Measurements from ENCODE around the gene DFFA.

DNA sequence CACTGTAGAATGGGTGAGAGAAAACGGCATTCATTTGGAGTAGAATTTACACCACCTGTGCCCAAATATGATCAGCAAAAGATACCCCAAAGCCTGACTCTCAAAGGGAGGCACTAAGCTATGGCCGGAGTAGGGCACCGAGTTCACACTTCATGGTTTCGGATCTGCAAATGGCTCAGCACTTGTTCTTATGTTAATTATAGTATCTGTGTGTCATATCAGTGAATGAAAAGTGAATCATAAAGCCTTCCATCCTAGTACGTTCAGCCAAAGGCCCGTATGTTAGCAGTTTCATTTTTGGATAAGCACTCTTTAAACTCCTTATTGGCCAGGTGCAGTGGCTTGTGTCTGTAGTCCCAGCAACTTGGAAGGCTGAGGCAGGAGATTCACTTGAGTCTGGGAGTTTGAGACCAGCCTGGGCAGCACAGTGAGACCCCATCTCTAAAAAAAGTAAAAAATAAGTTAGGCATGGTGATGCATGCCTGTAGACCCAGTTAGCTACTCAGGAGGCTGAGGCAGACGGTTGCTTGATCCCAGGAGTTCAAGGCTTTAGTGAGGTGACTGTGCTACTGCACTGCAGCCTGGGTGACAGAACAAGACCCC is 27.4 kb downstream of the DFFA start:
- TF ChIP-seq TAF1 (IDR thresholded peaks at IDR 0.05; ENCODE audit: low read depth, low read length) (no peak), POLR2A (IDR thresholded peaks at IDR 0.05; ENCODE audit: low read depth, low read length) (no peak), SPI1 (IDR thresholded peaks at IDR 0.05; ENCODE audit: low read depth, low read length) (no peak)

Measured in GM12891 (cell line).